ENCODE data around the gene SCG3.

The SCG3 gene

DNA sequence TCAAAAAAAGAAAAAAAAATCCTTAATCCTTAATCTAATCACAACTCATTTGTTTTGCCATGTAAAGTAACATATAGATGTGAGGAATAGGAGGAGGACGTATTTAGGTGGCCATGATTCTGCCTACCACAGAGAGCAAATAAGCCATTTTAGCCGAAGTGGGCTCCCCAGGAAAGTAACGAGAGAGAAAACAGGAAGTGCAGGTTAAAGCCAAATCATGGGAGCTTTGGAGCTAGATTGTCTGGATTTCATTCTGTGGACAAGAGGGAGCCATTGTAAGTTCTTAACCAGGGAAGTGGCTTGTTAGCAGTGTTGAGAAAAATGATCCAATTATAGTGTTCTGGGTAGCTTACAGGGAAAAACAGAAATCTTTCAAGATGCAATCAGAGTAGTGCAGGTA is 79.5 kb downstream of the SCG3 start:
- DNase-seq = no peak

DNA sequence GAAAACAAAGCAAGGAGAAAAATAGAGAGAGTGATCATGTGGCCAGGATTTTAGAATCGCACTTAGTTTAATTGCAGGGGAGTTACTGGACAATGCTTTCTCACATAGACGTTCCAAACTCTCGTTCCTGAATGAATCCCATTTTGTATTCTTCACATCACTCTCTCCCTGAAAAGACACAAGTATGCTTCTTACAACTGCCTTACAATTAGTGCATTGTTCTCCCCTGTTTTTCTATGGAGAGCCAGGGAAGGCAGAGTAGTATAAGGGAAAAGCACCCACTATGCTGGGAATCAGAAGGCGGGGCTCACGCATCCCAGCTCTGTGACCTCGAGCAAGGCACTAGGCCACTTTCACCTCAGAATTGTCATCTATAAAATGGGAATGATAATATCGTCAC is 84.4 kb downstream of the SCG3 start:
- no peak for DNase-seq

DNA sequence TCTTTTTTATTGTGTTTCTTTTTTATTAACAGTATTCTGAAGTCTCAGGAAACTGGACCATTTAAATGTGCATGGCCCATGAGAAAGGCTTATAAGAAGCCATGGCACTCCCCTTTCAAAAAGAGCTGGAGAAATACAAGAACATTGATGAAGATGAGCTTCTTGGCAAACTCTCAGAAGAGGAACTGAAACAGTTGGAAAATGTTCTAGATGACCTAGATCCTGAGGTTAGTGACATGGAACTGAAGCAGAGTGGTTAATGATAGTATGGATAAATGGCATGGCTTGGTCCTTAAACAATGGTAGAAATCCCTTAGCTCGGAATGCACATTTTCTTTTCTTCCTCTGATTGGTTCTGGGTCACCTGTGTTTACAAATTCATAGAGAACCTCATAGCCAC is 85.0 kb downstream of the SCG3 start:
- no peak for DNase-seq

DNA sequence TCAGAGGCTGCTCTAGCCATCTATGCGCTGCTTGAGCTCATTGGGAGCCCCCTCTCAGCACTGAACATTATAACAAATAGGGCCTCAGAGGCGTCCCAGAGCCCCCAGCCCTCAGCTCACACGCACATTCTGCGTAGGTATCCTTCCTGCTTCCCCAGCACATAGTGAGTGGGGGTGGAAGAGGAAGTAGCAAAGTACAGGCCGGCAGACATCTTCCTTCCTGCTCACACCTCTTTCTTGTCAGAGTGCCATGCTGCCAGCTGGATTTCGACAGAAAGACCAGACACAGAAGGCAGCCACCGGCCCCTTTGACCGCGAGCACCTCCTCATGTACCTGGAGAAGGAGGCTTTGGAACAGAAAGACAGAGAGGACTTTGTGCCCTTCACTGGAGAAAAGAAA is 86.7 kb downstream of the SCG3 start:
- peak in 1 of 2 donors; percentile 20 for DNase-seq

Measured in CD4-positive, alpha-beta T cell treated with Interleukin-1 beta for 1 hour (primary cell).